Hematopoietic multipotent progenitor cell treated with erythropoietin and hydrocortisone succinate and interleukin-3 and kit ligand, for 4 days (in vitro differentiated cells): Measurements from ENCODE around the gene HLA-DQB1.
"Not testable (repeated sequence)": the region's sequence is repeated elsewhere in the genome, so short reads cannot be mapped to it uniquely, and the experiment has no call there.

Source experiments
- DNase-seq: peaks from one replicate; pipeline ENCODE4 v3.0.0-alpha.2; 2015

Gene HLA-DQB1

DNA sequence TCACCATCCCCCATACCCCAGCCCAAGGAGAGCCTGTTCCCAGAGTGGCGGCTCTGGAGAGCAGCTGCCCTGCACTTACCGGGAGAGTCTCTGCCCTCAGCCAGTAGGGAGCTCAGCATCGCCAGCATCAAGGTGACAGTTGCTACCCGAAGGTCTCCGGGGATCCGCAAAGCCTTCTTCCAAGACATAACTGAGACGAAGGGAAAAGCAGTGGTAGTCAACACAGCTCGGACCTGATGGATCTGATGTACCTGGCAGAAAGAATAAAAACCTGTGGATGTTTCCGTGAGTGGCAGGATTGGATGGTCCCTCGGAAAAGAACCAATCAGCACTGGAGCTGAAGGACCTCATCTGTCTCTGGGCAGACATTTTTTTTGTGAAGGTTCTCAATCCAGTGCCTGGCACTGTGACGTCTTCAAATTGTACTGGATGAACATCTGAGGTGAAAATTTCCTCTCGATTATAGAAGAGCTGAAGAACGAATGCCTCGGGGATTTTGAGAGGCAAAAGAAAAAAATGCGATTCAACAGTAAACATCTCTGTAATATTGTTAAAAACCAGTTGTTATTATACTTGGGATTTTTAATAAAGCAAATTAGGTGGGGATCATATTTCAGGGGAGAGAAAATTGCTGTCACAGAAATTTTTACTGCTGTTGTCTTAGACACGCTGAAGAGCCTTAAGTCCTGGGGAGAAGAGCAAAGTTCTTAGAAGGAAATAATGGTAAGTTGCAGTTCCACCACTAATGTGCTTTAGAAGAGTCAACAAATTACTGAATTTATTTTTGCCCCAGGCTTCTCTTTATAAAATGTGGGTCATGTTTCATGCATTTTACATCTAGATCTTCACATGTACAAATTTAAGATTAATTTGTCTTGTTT is at the start of gene HLA-DQB1:
TSS of gene HLA-DQB1 (minus strand) at position 238 of the 881 bp plus-strand sequence. CDS start at position 188, 50 bp downstream.
- peak; percentile 80 for DNase-seq

- no peak for DNase-seq
Measured at GRCh38 chr6:32713241-32713640, 46.8 kb upstream of the HLA-DQB1 start.

- no peak for DNase-seq
Measured at GRCh38 chr6:32709625-32710024, 43.2 kb upstream of the HLA-DQB1 start.

DNA sequence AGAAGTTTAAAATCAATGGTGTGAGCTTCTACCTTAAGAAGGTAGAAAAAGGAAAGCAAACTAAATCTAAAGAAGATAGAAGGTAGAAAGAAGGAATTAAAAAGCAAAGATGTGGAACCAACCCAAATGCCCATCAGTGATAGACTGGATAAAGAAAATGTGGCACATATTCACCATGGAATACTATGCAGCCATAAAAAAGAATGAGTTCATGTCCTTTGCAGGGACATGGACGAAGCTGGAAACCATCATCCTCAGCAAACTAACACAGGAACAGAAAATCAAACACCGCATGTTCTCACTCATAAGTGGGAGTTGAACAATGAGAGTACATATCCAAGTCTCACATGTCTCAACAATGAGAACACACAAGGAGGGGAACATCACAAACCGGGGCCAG is 38.7 kb upstream of the HLA-DQB1 start:
- not testable (repeated sequence) for DNase-seq

DNA sequence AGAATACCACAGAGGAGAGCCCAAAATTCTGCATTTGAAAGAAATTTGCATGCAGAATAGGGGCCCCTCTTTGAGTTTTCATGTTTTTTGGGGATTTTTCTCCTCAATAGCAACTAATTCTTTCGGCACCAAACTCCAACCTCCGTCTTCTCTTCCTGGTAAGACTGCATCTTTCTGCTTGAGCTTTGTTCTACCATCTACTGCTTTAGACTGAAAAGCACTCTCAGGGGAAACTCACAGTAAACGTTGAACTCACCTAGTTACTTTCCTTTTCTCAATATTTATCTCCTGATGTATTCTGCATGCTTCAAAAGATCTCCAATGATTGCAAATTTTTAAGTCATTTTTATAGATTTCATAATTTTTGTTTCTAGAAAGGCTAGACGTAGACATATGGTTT is 36.9 kb upstream of the HLA-DQB1 start:
- DNase-seq = no peak

DNA sequence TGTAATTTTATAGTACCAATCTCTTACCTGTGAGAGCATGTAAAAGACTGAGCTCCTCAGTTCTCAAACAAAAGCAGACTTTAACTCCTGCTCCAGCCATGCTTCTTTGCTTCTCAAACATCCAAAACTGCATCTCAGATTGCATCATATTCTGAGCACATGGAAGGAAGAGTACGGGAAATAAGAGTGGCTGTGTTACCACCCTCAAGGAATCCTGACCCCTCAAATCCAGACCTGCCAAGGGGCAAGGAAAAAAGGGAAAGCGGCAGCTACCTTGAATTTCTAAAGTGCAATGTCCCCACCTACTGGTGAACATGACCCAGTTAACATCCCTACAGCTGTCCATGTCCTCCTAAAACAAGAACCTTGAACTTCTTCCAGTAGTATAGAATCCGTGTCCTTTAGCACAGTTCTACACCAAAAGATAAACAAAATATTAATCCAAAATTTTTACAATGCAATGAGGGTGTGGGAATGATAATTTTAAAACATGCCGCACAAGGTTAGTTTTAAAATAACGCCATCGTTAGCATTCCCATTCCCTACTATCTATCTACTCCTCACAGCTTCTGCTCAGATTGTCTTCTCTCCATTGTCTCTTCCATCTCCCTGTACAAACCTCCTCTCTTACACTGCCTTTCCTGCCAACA is 34.1 kb upstream of the HLA-DQB1 start:
- DNase-seq = peak; percentile 72

DNA sequence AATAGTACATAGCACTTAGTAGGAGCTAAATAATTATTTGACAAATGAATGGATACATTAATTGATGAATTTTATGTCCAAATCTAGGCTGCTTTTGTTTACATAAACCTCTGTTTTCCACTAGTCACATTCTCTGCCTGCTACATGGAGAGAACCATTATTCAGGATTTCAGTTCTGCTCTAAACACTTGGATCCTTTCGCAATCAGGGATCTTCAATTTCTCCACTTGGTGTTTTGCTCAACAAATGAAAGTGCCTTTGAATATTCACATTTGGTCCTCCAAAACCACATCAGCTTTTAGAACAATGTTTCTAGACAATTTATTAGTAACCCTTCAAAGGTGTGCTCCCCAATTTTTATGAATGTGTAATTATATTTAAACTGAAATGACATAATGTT is 30.6 kb upstream of the HLA-DQB1 start:
- no peak for DNase-seq

GRCh38 chr6:32692019-32692418 is 25.6 kb upstream of the HLA-DQB1 start:
- peak; percentile 75 for DNase-seq

- DNase-seq = peak; percentile 29
Measured at GRCh38 chr6:32689531-32690501, 23.4 kb upstream of the HLA-DQB1 start.

DNA sequence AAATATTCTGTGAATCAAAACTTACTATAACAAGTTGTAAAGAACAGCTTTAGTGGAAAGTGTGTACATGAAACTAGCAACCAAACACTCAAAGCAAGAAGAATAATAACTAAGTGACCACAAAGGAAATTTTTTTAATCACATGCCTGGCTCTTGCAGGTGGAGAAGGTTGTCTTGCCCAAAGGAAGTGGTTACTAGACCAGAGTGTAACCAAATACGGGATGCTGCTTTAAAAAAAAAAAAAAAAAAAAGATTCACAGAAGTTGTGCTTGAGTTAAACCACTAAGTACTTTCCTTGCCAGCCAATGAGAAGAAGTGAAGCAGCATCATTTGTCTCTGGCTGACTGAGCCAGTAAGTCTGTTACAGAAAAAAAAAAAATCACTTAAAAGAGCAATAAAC is 19.1 kb upstream of the HLA-DQB1 start:
- DNase-seq = peak; percentile 77

DNA sequence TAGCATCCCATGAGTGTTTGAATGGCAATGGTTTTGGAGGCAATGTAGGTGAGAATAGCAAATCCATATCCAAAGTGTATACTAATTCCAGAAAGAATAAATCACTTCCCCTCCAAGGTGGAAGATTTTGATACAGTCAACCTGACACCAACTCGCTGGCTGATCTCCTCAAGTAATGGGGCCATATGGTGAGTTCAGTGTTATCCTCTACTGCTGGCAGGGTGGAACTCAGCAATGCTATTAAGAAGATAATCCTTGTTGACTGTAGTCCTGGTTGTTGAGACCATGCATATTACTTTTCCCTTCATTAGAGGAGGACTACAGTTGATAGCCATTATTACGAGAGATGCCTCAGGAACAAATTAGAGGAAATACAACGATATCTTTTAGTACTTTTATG is 17.8 kb upstream of the HLA-DQB1 start:
- DNase-seq = no peak

DNA sequence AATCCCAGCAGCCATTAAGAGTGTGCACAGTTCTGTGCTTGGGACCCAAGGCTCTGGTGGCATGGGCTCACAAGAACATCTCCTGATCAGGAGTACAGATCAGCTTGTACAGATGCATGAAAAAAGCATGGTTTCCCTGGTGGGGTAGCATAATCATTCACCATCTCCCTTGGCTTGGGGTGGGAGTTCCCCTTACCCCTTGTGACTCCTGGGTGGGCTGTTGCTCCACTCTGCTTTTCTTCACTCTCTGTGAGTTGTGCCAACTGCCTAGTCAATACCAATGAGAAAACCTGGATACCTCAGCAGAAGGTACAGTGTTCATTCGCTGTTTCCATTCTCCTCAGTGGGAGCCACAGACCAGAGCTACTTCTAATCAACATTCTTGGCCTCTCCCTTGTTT is 13.6 kb upstream of the HLA-DQB1 start:
- no peak for DNase-seq

DNA sequence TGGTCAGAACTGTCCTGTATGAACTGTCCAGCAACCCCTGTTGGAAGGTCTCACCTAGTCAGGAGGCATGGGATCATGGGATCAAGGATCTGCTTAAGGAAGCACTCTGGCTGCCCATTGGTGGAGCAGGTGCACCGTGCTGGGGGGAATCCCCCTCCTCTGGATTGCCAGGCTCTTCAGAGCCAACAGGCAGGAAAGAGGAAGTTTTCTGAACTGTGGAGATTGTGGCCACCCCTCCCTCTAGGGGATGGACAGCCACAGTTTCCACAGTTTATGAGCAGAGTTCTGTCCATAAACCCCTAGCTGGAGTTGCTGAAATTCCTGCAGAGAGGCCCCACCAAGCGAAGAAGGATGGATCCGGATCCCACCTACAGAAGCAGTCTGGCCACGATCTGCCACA is 13.0 kb upstream of the HLA-DQB1 start:
- DNase-seq = no peak

DNA sequence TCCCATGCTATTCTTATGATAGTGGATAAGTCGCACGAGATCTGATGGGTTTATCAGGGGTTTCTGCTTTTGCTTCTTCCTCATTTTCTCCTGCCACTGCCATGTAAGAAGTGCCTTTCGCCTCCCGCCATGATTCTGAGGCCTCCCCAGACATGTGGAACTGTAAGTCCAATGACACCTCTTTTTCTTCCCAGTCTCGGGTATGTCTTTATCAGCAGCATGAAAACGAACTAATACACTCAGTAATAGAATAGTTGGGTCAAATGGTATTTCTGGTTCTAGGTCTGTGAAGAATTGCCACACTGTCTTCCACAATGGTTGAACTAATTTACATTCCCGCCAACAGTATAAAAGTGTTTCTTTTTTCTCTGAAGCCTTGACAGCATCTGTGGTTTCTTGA is 7.7 kb upstream of the HLA-DQB1 start:
- not testable (repeated sequence) for DNase-seq

DNA sequence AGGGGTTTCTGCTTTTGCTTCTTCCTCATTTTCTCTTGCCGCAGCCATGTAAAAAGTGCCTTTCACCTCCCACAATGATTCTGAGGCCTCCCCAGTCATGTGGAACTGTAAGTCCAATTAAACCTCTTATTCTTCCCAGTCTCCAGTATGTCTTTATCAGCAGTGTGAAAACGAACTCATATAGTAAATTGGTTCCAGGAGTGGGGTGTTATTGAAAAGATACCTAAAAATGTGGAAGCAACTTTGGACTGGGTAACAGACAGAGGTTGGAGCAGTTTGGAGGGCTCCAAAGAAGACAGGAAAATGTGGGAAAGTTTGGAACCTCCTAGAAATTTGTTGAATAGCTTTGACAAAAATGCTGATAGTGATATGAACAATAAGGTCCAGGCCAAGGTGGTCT is 5.5 kb upstream of the HLA-DQB1 start:
- DNase-seq = not testable (repeated sequence)

- no peak for DNase-seq
Measured at GRCh38 chr6:32669893-32670292, 3.4 kb upstream of the HLA-DQB1 start.

DNA sequence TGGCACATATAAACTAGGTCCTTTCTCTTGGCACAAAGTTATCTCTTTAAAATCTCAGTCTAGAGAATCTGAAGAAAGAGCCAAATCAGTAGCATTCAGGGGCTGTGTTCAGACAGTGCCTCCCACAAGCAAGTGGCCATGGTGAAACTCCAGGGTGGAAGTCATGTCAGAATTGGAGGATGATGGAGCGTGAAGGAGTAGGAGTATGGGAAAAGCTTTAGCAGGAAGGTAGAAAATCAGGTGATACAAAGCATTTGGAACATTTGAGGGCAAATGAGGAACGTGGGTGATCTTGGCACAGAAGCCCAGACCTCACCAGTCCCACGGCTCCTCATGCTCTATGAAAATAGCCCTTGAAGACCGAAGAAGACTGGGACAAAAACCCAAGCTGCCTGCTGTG is 2.8 kb upstream of the HLA-DQB1 start:
- DNase-seq = no peak

DNA sequence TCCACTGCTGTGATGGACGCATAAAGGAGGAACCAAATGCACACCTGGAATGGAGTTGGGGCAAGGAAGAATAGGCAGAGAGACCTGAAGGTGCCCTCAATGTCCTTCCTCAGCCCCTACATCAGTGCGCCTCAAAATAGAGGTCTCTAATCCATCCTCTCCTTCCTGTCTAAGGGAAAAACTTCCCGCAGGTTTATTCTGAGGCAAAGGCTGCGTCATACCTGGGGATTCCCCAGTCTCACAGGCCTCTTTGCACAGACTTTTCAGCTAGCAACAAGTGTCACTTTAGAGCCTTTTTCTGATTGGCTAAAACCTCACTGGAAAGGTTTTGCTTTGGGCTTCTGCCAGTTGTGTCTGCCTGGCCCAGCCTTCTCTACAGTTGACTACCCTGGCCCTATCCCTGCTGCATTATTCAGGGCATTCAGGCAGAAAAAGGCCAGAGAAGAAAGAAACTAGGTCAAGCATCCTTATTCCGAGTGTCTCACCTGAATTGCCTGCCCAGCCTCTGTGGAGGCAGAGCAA is 1.8 kb upstream of the HLA-DQB1 start:
- DNase-seq = peak; percentile 74

DNA sequence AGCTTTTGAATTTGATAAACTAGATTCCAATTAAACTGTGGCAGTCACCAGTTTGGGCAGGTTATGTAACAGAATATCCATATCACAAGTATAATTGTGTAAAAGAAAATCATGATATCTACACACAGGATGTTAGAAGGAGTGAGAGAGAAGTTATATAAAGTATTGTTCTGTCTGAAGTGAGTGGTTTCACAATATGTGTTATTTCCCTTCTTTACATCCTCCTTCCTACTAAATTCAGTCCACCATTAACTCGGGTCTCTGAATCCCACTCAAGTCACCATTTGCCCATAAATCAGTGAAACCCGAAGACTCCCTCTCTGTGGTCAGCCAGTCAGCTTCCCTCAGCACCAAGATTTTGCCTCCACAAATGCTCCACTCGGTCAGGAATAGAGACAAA is 796 bp downstream of the HLA-DQB1 start:
- DNase-seq = no peak

DNA sequence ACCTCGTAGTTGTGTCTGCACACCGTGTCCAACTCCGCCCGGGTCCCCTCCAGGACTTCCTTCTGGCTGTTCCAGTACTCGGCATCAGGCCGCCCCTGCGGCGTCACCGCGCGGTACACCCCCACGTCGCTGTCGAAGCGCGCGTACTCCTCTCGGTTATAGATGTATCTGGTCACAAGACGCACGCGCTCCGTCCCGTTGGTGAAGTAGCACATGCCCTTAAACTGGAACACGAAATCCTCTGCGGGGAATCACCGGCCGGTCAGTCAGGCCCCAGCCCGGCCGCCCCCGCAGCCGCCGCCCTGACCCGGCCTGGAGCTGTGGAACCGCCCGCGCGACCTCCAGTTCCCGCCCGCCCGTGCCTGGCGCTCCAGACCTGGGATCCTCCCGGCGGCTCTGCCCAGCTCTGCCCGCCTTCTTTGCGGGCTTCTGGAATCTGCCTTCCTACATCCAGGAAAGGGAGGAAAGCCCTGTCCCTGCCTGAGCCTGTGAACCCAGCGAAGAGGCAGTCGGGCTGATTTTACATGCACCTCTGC is 1.6 kb downstream of the HLA-DQB1 start:
- peak; percentile 32 for DNase-seq

- DNase-seq = no peak
Measured at GRCh38 chr6:32664354-32664753, 2.1 kb downstream of the HLA-DQB1 start.

DNA sequence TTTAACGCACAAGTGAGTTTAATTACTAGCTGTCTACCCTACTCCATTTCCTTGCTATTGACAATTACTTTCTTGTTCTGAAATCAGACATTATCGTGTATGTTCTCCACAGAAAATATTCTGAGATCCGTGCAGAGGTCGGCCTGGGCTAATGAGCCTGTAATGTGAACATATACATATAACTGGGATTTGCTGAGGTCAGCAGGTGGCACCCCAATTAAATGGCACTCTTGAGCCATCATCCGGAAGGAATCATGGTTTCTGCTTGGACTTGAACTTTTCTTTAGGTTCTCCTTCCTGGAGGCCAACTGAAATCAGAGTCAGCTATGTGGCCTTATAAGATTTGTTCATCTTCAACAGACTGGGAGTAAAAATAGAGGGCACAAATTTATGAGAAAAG is 3.6 kb downstream of the HLA-DQB1 start:
- no peak for DNase-seq

GRCh38 chr6:32662099-32662498 is 4.4 kb downstream of the HLA-DQB1 start:
- DNase-seq = no peak
